GM18511 (cell line): Measurements from ENCODE around the gene C22orf31.

Source experiments
- ATAC-seq: cut with Tn5 transposase; IDR thresholded peaks from one replicate; pipeline ENCODE4 v1.9.1; 2021; ENCODE audit warnings: mild to moderate bottlenecking, moderate library complexity; ENCODE audit not compliant: unreplicated experiment

Gene C22orf31

DNA sequence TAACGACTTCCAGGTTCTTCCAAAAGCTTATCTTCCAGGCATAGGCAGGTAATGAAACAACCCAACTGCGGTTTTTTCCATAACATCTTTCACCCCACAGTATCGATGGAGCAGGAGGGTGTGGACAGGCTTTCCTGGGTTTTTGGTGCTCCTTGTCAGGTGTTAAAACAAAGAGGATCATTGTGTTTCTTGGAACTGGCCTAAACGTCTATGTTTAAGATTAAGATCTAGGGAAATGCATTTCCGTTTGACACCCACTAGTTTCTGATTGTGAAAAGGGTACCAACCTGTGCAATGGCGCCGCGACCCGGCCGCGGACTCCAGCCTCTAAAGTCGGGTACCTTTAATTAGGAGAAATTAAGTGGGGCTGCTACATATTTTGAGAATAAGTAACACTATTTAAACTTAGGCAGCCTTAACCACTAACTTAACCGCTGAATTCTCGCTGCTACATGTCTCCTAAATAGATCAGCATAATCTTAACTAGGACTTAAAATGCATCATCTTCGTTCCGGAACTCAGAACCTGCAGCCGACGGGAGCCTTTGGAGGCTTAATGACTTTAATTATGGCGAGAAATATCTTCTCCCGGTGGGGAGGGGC is 31.5 kb downstream of the C22orf31 start:
- no peak for ATAC-seq

GRCh38 chr22:29029202-29030000 is 32.2 kb downstream of the C22orf31 start:
- ATAC-seq = no peak

- no peak for ATAC-seq
These were observed 33.2 kb downstream of the C22orf31 start for GRCh38 chr22:29028468-29028867.

- ATAC-seq = no peak
These were observed 35.1 kb downstream of the C22orf31 start for GRCh38 chr22:29026579-29026978.

DNA sequence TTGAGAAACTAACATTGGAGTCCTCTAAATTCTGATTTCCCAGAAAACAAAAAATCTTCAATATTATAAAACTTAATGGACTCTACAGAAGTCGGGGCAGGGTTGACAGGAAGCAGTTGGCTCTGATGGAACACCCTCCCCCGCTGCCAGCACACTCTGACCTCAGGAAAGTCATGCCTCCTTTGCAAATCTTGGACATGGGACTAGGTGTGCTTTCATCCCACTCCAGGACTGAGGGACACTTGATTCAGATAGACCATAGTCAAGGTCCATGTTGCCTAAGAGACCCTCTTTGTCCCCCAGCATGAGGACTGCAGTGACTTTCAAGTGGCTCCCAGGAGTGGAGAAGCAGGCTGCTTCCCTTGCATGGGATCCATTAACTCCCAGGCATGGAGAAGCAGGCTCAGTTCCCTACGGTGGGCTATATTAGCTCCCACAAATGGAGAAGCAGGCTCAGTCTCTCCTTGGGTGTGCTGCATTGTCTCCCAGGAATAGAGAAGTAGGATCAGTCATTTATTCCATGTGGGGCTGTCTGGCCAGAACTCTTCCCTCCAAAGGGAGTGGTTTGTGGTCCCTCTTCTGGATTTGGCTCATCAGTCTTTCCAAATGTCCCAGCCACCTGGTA is 38.3 kb downstream of the C22orf31 start:
- no peak for ATAC-seq

DNA sequence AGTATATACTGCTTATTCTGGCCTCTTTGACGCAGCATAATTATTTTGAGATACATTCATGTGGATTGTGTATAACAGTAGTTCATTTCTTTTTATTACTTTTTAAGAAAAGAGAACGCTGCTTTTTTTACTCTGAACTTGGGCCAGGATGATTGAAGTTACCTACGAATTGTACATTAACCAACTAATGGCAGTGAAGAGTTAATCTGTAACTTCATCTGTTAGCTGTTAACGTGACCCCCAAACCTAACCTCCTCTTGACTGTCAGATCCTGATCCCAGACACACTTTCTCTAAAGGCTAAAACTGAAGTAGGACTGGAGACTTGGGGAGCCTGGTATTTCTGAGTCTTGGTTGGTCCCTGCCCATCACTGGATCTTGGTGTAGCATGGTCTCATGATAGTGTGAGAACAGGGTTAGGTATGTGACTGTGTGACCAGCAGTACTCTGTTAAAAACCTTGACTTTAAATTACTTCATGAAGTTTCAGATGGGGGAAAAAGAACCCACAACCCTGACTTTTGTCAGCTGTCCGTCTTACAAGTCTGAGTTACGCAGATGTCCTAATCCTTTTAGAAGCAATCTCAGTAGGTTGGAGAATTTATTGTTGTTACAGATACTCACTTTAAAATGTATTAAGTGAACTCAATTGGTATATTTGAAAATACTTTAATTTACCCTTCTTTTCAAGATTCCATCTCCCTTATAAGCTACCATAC is 39.4 kb downstream of the C22orf31 start:
- ATAC-seq = no peak

DNA sequence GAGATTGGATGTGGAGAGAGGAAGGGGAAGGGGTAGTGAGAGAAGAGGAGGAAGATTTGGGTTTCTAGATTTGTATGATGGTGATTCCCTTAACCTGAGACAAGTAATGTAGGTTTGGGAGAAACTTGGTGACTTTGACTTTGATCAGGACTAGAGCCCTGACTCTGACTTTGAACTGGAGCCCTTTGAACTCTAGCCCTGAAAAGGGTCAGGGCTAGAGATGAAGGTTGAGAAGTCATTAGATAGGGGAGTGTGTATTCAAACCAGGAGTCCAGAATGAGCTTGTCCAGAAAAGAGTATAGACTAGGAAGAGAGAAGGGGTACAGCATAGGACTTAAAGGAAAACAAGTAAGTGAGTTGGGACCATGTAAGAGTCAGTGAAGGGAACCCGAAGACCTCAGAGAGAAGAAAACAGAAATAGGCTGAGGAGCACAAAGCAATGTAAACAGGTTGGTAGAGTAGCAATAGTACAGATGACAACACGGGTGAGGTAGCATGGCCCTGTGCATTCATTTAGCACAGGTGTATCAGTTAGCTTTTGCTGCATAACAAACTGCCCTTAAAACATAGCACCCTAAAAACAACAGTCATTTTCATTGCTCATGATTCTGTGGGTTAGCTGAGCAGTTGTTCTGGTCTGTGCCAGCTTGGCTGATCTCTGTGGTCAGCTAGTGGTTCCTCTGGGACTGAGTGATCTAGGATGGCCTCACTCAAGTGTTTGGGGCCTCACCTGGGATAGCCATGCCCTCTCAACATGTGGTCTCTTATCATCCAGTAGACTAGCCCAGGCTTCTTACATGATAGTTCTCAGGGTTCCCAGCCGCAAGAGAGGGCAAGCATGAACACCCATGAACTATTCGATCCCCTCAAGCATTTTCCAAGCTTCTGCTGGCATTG is 43.1 kb downstream of the C22orf31 start:
- ATAC-seq = no peak

DNA sequence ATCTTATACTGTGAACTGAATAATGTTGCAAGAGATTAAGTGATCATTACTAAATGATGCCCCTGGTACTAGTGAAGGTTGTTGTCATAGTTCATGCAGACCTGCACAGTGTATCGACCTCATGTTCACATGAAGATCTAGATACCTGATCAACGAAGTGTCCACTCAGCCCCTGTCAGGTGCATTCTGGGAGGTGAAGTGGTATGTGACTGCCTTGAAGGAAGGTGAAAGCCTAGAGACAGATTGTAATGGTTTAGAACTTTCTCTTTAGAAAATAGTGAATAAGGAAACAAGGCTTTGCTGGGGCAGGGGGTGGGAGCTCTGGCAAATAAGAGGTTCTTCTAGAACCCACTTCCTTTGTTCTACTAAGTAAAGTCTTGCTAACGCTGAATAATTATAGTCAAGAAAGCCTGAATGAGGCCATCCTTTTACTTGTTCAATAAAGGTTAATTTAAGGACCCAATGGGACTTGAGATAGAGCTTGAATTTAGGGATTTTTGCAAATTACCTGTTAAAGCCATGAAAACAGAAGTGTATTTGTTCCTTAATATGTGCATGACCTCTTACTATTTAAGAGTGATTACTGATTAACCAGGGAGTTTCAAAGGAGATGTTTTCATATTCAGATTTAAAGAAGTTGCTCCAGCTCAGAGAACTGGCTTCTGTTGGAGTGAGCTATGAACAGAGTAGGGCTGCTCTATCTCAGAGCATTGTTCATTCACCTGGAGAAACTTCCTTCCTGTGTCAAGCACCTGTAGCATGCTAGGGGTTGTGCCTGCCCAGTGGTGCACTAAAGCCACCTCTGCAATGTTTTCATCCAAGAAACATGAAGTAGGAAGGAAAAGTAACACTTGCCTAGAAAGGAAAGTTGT is 45.3 kb downstream of the C22orf31 start:
- no peak for ATAC-seq

- ATAC-seq = no peak
These were observed 46.9 kb downstream of the C22orf31 start for GRCh38 chr22:29014773-29015172.

DNA sequence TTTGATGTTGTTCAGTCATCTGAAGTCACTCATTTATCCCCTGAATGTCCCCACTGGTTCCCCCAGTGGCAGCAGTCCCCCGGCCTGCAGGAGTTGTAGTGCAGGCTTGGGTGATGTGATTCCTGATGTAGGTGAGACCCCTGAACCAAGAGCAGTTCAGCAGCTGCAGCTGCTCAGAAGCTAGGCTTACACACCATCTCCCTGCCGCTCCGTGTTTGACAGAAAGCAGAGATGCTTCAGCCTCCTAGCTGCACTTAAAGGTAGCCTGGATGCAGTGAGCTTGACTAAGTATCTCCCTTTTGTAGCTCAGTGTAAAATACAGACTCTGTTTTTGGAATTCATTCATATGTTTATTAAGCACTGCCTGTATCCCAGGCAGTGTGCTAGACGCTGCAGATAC is 47.3 kb downstream of the C22orf31 start:
- no peak for ATAC-seq

- ATAC-seq = no peak
These were observed 48.7 kb downstream of the C22orf31 start for GRCh38 chr22:29012952-29013351.

- no peak for ATAC-seq
These were observed 49.6 kb downstream of the C22orf31 start for GRCh38 chr22:29012101-29012433.

DNA sequence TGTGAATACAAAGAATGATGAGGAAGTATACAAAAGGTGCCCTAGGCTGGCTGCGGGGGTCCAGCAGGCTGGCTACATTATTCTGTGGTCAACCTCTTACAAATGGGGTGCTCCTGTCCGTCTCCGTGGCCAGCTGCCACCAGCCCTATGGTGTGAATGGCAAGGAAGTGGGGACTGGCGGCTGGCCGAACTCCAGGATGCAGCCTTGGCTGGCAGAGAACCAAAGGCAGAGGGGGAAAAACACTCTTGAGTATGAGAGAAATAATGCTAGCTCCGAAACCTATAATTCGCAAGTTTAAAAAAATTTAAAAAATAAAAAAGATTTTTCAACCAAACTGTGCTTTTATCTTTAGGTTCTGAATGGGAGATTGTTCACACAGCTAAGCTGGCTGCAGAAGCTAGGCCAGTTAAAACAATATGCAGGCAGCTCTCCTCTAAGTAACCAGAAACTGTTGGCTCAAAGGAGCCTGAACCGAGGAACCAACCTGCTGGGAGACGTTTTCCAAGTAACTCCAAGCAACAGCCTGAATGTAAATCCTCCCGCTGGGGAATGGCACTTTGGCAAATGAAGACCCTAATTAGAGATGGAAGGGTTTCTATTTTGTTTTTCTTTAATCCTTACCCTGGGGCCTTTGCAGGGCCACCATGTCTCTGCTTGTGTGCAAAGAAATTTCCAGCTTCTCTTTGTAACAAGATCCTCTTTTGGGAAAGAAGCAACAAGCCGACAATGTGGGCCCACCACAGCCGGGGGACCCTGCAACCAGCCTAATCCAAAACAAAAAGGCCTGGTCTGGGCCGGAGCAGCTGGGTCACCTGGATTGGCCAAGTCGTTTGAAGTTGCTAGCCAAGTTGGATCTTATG is 50.2 kb downstream of the C22orf31 start:
- no peak for ATAC-seq

- ATAC-seq = no peak
These were observed 52.5 kb downstream of the C22orf31 start for GRCh38 chr22:29009148-29009547.
